Natural killer cell (primary cell): ENCODE measurements around the gene RNASE13. TPM values are rescaled to one million over a fixed set of nuclear protein-coding genes. Genes with fewer than 3 reads are reported as not detected.

Experiments used
- ATAC-seq, 3 donors: fragments of 150-1000 bp in 2 of 3; fragments of 200-7000 bp in 1 of 3; cut with Tn5 transposase; 1 replicate in 1 of 3; 2 replicates in 2 of 3; pipeline ENCODE4 v1.10.0; 2021; ENCODE audit warnings: mild to moderate bottlenecking in 2 of 3, moderate library complexity in 2 of 3
- DNase-seq, 2 donors: peaks; one replicate each; pipeline versions ENCODE4 v3.0.0 to v3.0.0-alpha.2; 2013 to 2021; ENCODE audit warnings: mixed read lengths in 1 of 2
- H3K27ac ChIP-seq: one replicate; pipeline ENCODE4 v1.5.1; 2013; ENCODE audit warnings: mild to moderate bottlenecking, low read length
- H3K27me3 ChIP-seq: one replicate; pipeline ENCODE4 v1.6.1; 2013; ENCODE audit warnings: low read length; ENCODE audit not compliant: control insufficient read depth, insufficient read depth
- H3K36me3 ChIP-seq: one replicate; pipeline ENCODE4 v1.6.1; 2013; ENCODE audit warnings: low read length; ENCODE audit not compliant: control insufficient read depth, insufficient read depth
- H3K4me1 ChIP-seq: one replicate; pipeline ENCODE4 v1.6.1; 2013; ENCODE audit warnings: low read length; ENCODE audit not compliant: control insufficient read depth, insufficient read depth
- H3K4me3 ChIP-seq: one replicate; pipeline ENCODE4 v1.5.1; 2013; ENCODE audit warnings: low read length
- H3K9me3 ChIP-seq: one replicate; pipeline ENCODE4 v1.6.1; 2013; ENCODE audit warnings: low read length; ENCODE audit not compliant: control insufficient read depth, insufficient read depth
- H3K27ac Mint-ChIP-seq, 2 donors: one replicate each; pipeline ENCODE4 v1.8.0; 2022; ENCODE audit warnings: mild to moderate bottlenecking in 2 of 2, mixed read lengths in 2 of 2, moderate library complexity in 1 of 2
- H3K27me3 Mint-ChIP-seq, 2 donors: one replicate each; pipeline ENCODE4 v1.8.0; 2022; ENCODE audit warnings: low read depth in 2 of 2, mixed read lengths in 2 of 2
- H3K36me3 Mint-ChIP-seq: one replicate; pipeline ENCODE4 v1.8.0; 2022; ENCODE audit warnings: mixed read lengths
- H3K4me1 Mint-ChIP-seq, 2 donors: one replicate each; pipeline ENCODE4 v1.8.0; 2022; ENCODE audit warnings: mixed read lengths in 2 of 2
- H3K4me3 Mint-ChIP-seq: one replicate; pipeline ENCODE4 v1.8.0; 2022; ENCODE audit warnings: mild to moderate bottlenecking, moderate library complexity, mixed read lengths
- H3K9me3 Mint-ChIP-seq, 2 donors: one replicate each; pipeline ENCODE4 v1.8.0; 2022; ENCODE audit warnings: mixed read lengths in 2 of 2
- WGBS: methylation state at CpG from one replicate; pipeline ENCODE4 v1.1.7; 2013; ENCODE audit warnings: missing lambda C conversion rate; ENCODE audit not compliant: insufficient coverage; 5-methylcytosine and 5-hydroxymethylcytosine counted together
- intact Hi-C: fragments of 100-400 bp; cut with micrococcal nuclease; formaldehyde crosslinking; loops from one replicate; pipeline ENCODE4 v1.14.2; 2022
- total RNA-seq, 4 donors: library from RNA; stranded (reverse); fragments of 120-200 nt in 1 of 4; gene quantifications; one replicate each; pipeline versions ENCODE4 v1.2.3 to v1.2.4, GENCODE V29; 2013 to 2022
- TF ChIP-seq, protein P1 (sequence below): fragments of 200-600 bp; IDR thresholded peaks from one replicate; pipeline ENCODE4 v1.8.0; 2022; ENCODE audit warnings: antibody characterized with exemption

Gene RNASE13
- not detected for total RNA-seq
- total RNA-seq (2013), result 0.07 TPM

- no peak within 1 kb of the TSS for H3K27ac Mint-ChIP-seq
- Histone ChIP-seq H3K4me1 (no peaks in the 10 kb centered on the region), H3K9me3 (no peaks in the 10 kb centered on the region), H3K36me3 (no peaks in the 10 kb centered on the region), H3K4me3 (no peak within 1 kb of the TSS), H3K27ac (no peak within 1 kb of the TSS), H3K27me3 (no peaks in the 10 kb centered on the region)
- intact Hi-C loops, result no loop called here
- H3K27me3 Mint-ChIP-seq, result peaks cover 27 to 30% of the 10 kb centered on the region in 2 donors
- WGBS, result 81% methylated on average over 5 of the region's 5 CpGs
- H3K36me3 Mint-ChIP-seq, result no peaks in the 10 kb centered on the region
- no peaks in the 10 kb centered on the region for H3K4me1 Mint-ChIP-seq
- no peak for ATAC-seq
- H3K9me3 Mint-ChIP-seq, result no peaks in the 10 kb centered on the region
- TF ChIP-seq, protein P1, sequence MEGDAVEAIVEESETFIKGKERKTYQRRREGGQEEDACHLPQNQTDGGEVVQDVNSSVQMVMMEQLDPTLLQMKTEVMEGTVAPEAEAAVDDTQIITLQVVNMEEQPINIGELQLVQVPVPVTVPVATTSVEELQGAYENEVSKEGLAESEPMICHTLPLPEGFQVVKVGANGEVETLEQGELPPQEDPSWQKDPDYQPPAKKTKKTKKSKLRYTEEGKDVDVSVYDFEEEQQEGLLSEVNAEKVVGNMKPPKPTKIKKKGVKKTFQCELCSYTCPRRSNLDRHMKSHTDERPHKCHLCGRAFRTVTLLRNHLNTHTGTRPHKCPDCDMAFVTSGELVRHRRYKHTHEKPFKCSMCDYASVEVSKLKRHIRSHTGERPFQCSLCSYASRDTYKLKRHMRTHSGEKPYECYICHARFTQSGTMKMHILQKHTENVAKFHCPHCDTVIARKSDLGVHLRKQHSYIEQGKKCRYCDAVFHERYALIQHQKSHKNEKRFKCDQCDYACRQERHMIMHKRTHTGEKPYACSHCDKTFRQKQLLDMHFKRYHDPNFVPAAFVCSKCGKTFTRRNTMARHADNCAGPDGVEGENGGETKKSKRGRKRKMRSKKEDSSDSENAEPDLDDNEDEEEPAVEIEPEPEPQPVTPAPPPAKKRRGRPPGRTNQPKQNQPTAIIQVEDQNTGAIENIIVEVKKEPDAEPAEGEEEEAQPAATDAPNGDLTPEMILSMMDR, result no peak
- no peak within 1 kb of the TSS for H3K4me3 Mint-ChIP-seq
- no peak for DNase-seq
Measured at GRCh38 chr14:21034707-21035106, at the start of gene RNASE13. Gene RNASE13, minus strand, starts transcription at chr14:21034807. Its CDS starts 519 bp downstream, at chr14:21034288.

DNA sequence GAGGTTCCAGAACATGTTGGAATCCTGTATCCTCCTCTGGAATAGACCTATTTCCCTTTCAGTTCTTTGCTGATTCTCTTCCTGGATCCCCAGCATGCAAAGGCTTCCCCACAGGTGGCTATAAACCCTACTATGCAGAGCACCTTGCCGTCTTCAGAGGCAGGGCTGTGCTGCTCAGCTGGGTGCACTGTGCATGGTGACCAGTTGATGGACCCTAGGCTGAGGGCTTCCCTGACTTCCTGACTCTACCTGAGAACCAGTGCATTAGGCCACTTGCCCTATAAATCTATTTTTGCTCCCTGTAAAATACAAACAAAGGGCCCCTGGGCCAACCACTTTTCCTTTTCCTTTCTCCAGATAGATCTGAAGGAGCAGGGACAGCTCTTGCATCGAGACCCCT, 49.8 kb upstream of the RNASE13 start:
- Histone ChIP-seq H3K9me3 (no peaks in the 10 kb centered on the region), H3K4me3 (no peak overlapping the region), H3K36me3 (no peaks in the 10 kb centered on the region), H3K27me3 (no peaks in the 10 kb centered on the region), H3K4me1 (peaks cover 18% of the 10 kb centered on the region), H3K27ac (no peak overlapping the region)
- ATAC-seq, result no peak
- H3K4me3 Mint-ChIP-seq, result no peak overlapping the region
- intact Hi-C loops, result no loop called here
- no peaks in the 10 kb centered on the region for H3K9me3 Mint-ChIP-seq
- no peak for DNase-seq
- 88% methylated on average over 2 of the region's 2 CpGs for WGBS
- no peak overlapping the region for H3K27ac Mint-ChIP-seq
- H3K4me1 Mint-ChIP-seq, result peaks cover 15 to 16% of the 10 kb centered on the region in 2 donors
- TF ChIP-seq, protein P1, result no peak
- H3K36me3 Mint-ChIP-seq, result no peaks in the 10 kb centered on the region
- H3K27me3 Mint-ChIP-seq, result peaks cover 0 to 12% of the 10 kb centered on the region in 2 donors

- no peak for DNase-seq
- Mint-ChIP-seq H3K36me3 (no peaks in the 10 kb centered on the region), H3K4me1 (peaks cover 15 to 16% of the 10 kb centered on the region in 2 donors), H3K27me3 (peaks cover 0 to 12% of the 10 kb centered on the region in 2 donors), H3K9me3 (no peaks in the 10 kb centered on the region), H3K27ac (no peak overlapping the region), H3K4me3 (no peak overlapping the region)
- Histone ChIP-seq H3K27me3 (no peaks in the 10 kb centered on the region), H3K9me3 (no peaks in the 10 kb centered on the region), H3K4me1 (peaks cover 18% of the 10 kb centered on the region), H3K4me3 (no peak overlapping the region), H3K36me3 (no peaks in the 10 kb centered on the region), H3K27ac (no peak overlapping the region)
- no peak for ATAC-seq
- 92% methylated on average over 11 of the region's 11 CpGs for WGBS
- TF ChIP-seq, protein P1, result no peak
- intact Hi-C loops, result no loop called here
Measured at GRCh38 chr14:21083565-21084325, 49.1 kb upstream of the RNASE13 start.
